ENCODE results near the gene RCBTB1. TPM values are rescaled to one million over a fixed set of nuclear protein-coding genes. Genes with fewer than 3 reads are reported as not detected.

RCBTB1 gene
- polyA plus RNA-seq, 1 of the 3 experiments (the other 2 are of a cell fraction): 13.2 TPM

DNA sequence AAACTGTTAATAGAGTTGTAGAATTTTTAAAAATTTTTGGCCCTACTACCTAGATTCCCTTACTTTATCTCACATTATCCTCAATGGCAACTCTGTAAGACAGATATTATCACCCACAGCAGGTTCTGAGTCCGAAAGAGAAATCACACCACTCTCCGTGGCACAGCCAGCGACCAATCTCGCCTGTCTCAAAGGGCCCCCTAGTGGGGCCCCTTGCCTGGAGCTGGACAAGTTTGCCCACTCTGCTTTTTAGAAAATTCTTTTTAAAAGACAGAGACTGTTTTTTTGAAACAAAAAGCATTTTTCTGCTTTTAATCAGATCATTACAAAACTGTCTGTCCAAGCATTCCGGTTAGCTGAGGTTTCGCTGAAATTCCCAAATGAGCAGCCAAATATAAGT, 67.9 kb downstream of the RCBTB1 start:
- no peak overlapping the region for H3K9ac ChIP-seq
- no peak overlapping the region for H3K27ac ChIP-seq (ENCODE audit: low read depth in 2 of 2, low read length in 1 of 2)
- H3K4me3 ChIP-seq (ENCODE audit: low read depth in 2 of 2, low read length in 1 of 2): no peak overlapping the region
- no peaks in the 10 kb centered on the region for H3K79me2 ChIP-seq (ENCODE audit: insufficient read depth)
- no peaks in the 10 kb centered on the region for H4K20me1 ChIP-seq (ENCODE audit: insufficient read depth)
- H2AFZ ChIP-seq (ENCODE audit: low read depth): no peak overlapping the region
- no peak for DNase-seq
- peak; percentile 47 for TF ChIP-seq CTCF (IDR thresholded peaks at IDR 0.05)
- no peak for TF ChIP-seq POLR2AphosphoS5 (IDR thresholded peaks at IDR 0.05; ENCODE audit: low read depth, low read length)
- peak; percentile 16; the same call in 1 of the 2 replicates for TF ChIP-seq RAD21 (IDR thresholded peaks at IDR 0.05; ENCODE audit: low read length)
- TF ChIP-seq REST (IDR thresholded peaks at IDR 0.05; ENCODE audit: low read depth, low read length): no peak
- 91% methylated on average over 6 of the region's 6 CpGs for WGBS (ENCODE audit: low lambda C conversion rate)
- no peaks in the 10 kb centered on the region for H3K4me1 ChIP-seq (ENCODE audit: control insufficient read depth in 1 of 2, insufficient read depth in 2 of 2, low read depth in 1 of 2, low read length in 1 of 2)
- no peaks in the 10 kb centered on the region for H3K9me3 ChIP-seq
- H3K9me2 ChIP-seq: no peaks in the 10 kb centered on the region
- ChIA-PET CTCF (interaction anchor here (0.7 kb wide), 2 partner anchors 234 to 1384 kb away, joined by 3 read pairs; no protein-coding TSS in a partner anchor), POLR2A (no interaction called here)
- H3K27me3 ChIP-seq (ENCODE audit: insufficient read depth): no peaks in the 10 kb centered on the region
- no peaks in the 10 kb centered on the region for H3F3A ChIP-seq (replicated peaks; ENCODE audit: insufficient read depth)
- H3K36me3 ChIP-seq (replicated peaks in 1 of 2; ENCODE audit: control insufficient read depth in 1 of 2, insufficient read depth in 2 of 2, low read length in 1 of 2): peaks cover 0 to 2% of the 10 kb centered on the region in 2 experiments
- H3K4me2 ChIP-seq: no peak overlapping the region

DNA sequence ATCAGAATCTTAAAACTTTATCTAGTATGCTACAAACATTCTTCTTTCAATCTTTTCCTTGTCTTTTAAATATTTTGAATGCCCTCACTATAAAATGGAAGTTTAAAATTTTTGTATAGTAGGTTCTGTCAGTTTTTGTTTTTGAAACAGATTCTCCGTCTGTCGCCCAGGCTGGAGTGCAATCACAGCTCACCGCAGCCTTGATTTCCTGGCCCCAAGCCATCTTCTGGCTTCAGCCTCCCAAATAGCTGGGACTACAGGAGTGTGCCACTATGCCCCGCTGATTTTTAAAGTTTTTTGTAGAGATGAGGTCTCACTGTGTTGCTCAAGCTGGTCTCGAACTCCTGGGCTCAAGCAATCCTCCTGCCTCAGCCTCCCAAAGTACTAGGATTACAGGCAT, 68.9 kb downstream of the RCBTB1 start:
- Histone ChIP-seq H3K4me3 (ENCODE audit: low read depth in 2 of 2, low read length in 1 of 2) (no peak overlapping the region), H3K79me2 (ENCODE audit: insufficient read depth) (no peaks in the 10 kb centered on the region), H3F3A (replicated peaks; ENCODE audit: insufficient read depth) (no peaks in the 10 kb centered on the region), H3K9ac (no peak overlapping the region), H3K27ac (ENCODE audit: low read depth in 2 of 2, low read length in 1 of 2) (no peak overlapping the region), H3K9me2 (no peaks in the 10 kb centered on the region), H2AFZ (ENCODE audit: low read depth) (no peak overlapping the region), H3K9me3 (no peaks in the 10 kb centered on the region), H3K4me2 (no peak overlapping the region), H3K27me3 (ENCODE audit: insufficient read depth) (no peaks in the 10 kb centered on the region), H3K4me1 (ENCODE audit: control insufficient read depth in 1 of 2, insufficient read depth in 2 of 2, low read depth in 1 of 2, low read length in 1 of 2) (no peaks in the 10 kb centered on the region), H3K36me3 (replicated peaks in 1 of 2; ENCODE audit: control insufficient read depth in 1 of 2, insufficient read depth in 2 of 2, low read length in 1 of 2) (no peaks in the 10 kb centered on the region), H4K20me1 (ENCODE audit: insufficient read depth) (no peaks in the 10 kb centered on the region)
- no peak for TF ChIP-seq EP300 (IDR thresholded peaks at IDR 0.05; ENCODE audit: borderline replicate concordance in 1 of 2, low read depth in 1 of 2, low read length in 1 of 2)
- TF ChIP-seq, protein P1, sequence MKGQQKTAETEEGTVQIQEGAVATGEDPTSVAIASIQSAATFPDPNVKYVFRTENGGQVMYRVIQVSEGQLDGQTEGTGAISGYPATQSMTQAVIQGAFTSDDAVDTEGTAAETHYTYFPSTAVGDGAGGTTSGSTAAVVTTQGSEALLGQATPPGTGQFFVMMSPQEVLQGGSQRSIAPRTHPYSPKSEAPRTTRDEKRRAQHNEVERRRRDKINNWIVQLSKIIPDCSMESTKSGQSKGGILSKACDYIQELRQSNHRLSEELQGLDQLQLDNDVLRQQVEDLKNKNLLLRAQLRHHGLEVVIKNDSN (IDR thresholded peaks at IDR 0.05; ENCODE audit: borderline replicate concordance, low read depth): no peak
- no peak for TF ChIP-seq FOSL2 (IDR thresholded peaks at IDR 0.05; ENCODE audit: borderline replicate concordance, low read depth)
- no peak for TF ChIP-seq CHD2 (IDR thresholded peaks at IDR 0.05; ENCODE audit: low read length, partially characterized antibody)
- POLR2A ChIA-PET: no interaction called here
- no peak for DNase-seq
- CTCF ChIA-PET: interaction anchor here (0.7 to 1.3 kb wide), 4 partner anchors 9 to 1383 kb away, joined by 3 to 4 read pairs (median 3); no protein-coding TSS in a partner anchor
- WGBS (ENCODE audit: low lambda C conversion rate): 97% methylated on average over 5 of the region's 5 CpGs
